Smooth muscle cell (in vitro differentiated cells): ENCODE data around the gene AMOT. TPM values are rescaled to one million over a fixed set of nuclear protein-coding genes. Genes with fewer than 3 reads are reported as not detected.

Source experiments
- DNase-seq: peaks from one replicate; lab custom pipeline; 2025; ENCODE audit not compliant: unreplicated experiment; lab: John Stamatoyannopoulos, UW
- H2AFZ ChIP-seq: fragments of 200-600 bp; sonication (generic); 2 replicates; pipeline ENCODE4 v1.6.0; 2016; ENCODE audit warnings: antibody characterized with exemption, low read depth, mild to moderate bottlenecking
- H3F3A ChIP-seq: fragments of 200-600 bp; sonication (generic); 2 replicates; pipeline ENCODE4 v1.6.0; 2017; ENCODE audit warnings: antibody characterized with exemption, low read depth
- H3K27ac ChIP-seq: fragments of 200-600 bp; sonication (generic); 2 replicates; pipeline ENCODE4 v1.5.1; 2016; ENCODE audit warnings: low read depth, mild to moderate bottlenecking
- H3K27me3 ChIP-seq: fragments of 200-600 bp; sonication (generic); 2 replicates; pipeline ENCODE4 v1.6.1; 2016; ENCODE audit warnings: low read depth, mild to moderate bottlenecking
- H3K36me3 ChIP-seq: fragments of 200-600 bp; sonication (generic); 2 replicates; pipeline ENCODE4 v1.5.1; 2016; ENCODE audit warnings: low read depth
- H3K4me1 ChIP-seq: fragments of 200-600 bp; sonication (generic); 2 replicates; pipeline ENCODE4 v1.5.1; 2016; ENCODE audit warnings: low read depth
- H3K4me2 ChIP-seq: fragments of 200-600 bp; sonication (generic); 2 replicates; pipeline ENCODE4 v1.6.0; 2016; ENCODE audit warnings: mild to moderate bottlenecking
- H3K4me3 ChIP-seq: fragments of 200-600 bp; sonication (generic); 2 replicates; pipeline ENCODE4 v1.5.1; 2016; ENCODE audit warnings: mild to moderate bottlenecking
- H3K79me2 ChIP-seq: fragments of 200-600 bp; sonication (generic); 2 replicates; pipeline ENCODE4 v1.6.0; 2016; ENCODE audit warnings: low read depth, mild to moderate bottlenecking
- H3K9ac ChIP-seq: fragments of 200-600 bp; sonication (generic); 2 replicates; pipeline ENCODE4 v1.6.0; 2016; ENCODE audit warnings: low read depth
- H3K9me3 ChIP-seq: fragments of 200-600 bp; sonication (generic); replicated peaks from 2 replicates; pipeline ENCODE4 v1.5.1; 2016; ENCODE audit warnings: low read depth
- H4K20me1 ChIP-seq: fragments of 200-600 bp; sonication (generic); 2 replicates; pipeline ENCODE4 v1.6.0; 2016; ENCODE audit warnings: low read depth
- WGBS: methylation state at CpG from one replicate; pipeline ENCODE4 v1.1.7; 2016; ENCODE audit warnings: low lambda C conversion rate; 5-methylcytosine and 5-hydroxymethylcytosine counted together
- polyA plus RNA-seq: library from polyadenylated mRNA; unstranded; fragments of >200 nt; fragmentation: Nextera tagmentation; extraction: Ambion mirVana; gene quantifications from 2 replicates; pipeline ENCODE4 v1.2.1, GENCODE V29; 2016
- small RNA-seq: library from RNA; depleted of rRNA; stranded (forward); fragments of <200 nt; gene quantifications from one replicate; pipeline ENCODE3, GENCODE V24; 2014
- total RNA-seq: library from RNA; depleted of rRNA; stranded (reverse); fragments of >200 nt; gene quantifications from 2 replicates; pipeline ENCODE4 v1.2.3, GENCODE V29; 2014
- TF ChIP-seq, protein P1 (sequence below): fragments of 200-600 bp; sonication (generic); IDR thresholded peaks from 2 replicates; pipeline ENCODE4 v1.5.1; 2017; ENCODE audit warnings: borderline replicate concordance, mild to moderate bottlenecking, antibody characterized with exemption; ENCODE audit not compliant: insufficient read depth, poor library complexity, severe bottlenecking

Gene AMOT
- total and polyA plus RNA-seq, 2 experiments from 2014 or later = 10.0 to 66.6 TPM

DNA sequence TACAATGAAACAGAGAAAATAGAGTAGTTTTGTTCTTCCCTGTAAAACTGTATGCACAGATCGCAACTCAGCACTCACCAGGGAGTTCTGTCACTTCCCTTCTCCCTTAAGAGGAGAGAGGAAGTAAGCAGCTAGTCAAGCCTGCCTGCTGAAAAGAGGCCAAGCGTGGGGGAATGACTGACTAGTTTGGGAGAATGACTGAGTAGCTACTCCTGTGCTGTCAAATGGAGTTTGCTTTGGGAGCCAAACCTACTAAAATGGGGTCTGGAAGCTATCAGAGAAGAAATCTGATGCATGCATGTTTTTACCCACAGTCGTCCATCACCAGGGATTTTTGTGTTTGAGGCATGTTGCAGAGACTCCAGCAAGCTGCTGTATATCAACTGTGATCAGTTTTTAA lies 106.3 kb downstream of the AMOT start:
- peak overlapping the region; percentile 76 for H3K4me2 ChIP-seq
- 26% methylated on average over 3 of the region's 3 CpGs for WGBS
- H3K36me3 ChIP-seq = no peaks in the 10 kb centered on the region
- TF ChIP-seq, protein P1, sequence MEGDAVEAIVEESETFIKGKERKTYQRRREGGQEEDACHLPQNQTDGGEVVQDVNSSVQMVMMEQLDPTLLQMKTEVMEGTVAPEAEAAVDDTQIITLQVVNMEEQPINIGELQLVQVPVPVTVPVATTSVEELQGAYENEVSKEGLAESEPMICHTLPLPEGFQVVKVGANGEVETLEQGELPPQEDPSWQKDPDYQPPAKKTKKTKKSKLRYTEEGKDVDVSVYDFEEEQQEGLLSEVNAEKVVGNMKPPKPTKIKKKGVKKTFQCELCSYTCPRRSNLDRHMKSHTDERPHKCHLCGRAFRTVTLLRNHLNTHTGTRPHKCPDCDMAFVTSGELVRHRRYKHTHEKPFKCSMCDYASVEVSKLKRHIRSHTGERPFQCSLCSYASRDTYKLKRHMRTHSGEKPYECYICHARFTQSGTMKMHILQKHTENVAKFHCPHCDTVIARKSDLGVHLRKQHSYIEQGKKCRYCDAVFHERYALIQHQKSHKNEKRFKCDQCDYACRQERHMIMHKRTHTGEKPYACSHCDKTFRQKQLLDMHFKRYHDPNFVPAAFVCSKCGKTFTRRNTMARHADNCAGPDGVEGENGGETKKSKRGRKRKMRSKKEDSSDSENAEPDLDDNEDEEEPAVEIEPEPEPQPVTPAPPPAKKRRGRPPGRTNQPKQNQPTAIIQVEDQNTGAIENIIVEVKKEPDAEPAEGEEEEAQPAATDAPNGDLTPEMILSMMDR = no peak
- H3K4me1 ChIP-seq = peaks cover 4% of the 10 kb centered on the region
- H3K9ac ChIP-seq = no peak overlapping the region
- H3K27me3 ChIP-seq = no peaks in the 10 kb centered on the region
- H4K20me1 ChIP-seq = no peaks in the 10 kb centered on the region
- DNase-seq = no peak
- H3K9me3 ChIP-seq = no peaks in the 10 kb centered on the region
- no peak overlapping the region for H3K4me3 ChIP-seq
- no peaks in the 10 kb centered on the region for H3K79me2 ChIP-seq
- H3K27ac ChIP-seq = no peak overlapping the region
- H2AFZ ChIP-seq = peak overlapping the region; percentile 97
- no peaks in the 10 kb centered on the region for H3F3A ChIP-seq

DNA sequence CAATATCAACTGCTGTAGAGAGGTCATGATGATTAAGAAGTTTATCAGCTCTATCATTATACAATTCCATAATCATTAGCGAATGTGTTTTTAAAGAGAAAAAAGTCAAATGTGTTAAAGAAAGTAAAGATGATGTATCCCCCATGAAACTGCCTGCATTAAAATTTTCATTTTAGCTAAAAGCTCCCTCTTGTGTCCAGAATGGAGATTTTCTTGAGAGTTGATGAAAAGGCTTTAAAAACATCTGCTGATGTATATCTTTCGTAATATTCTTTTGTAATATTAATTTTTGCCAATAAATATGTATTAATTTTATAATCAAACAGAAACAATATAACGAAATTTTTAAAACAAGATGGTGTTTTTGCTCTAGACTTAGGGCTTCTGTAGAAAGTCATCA lies 108.8 kb downstream of the AMOT start:
- 68% methylated on average over 3 of the region's 3 CpGs for WGBS
- Histone ChIP-seq H3K27ac (no peak overlapping the region), H3K4me3 (no peak overlapping the region), H3F3A (no peaks in the 10 kb centered on the region), H3K4me1 (peaks cover 4% of the 10 kb centered on the region), H2AFZ (no peak overlapping the region), H3K79me2 (no peaks in the 10 kb centered on the region), H3K27me3 (no peaks in the 10 kb centered on the region), H3K36me3 (no peaks in the 10 kb centered on the region), H3K9me3 (no peaks in the 10 kb centered on the region), H3K9ac (no peak overlapping the region), H4K20me1 (no peaks in the 10 kb centered on the region), H3K4me2 (no peak overlapping the region)
- TF ChIP-seq, protein P1 = peak; percentile 45
- no peak for DNase-seq

Small RNA genes within 50 kb of the gene (small RNA-seq; reads per million reads assigned to genes)
- not detected for gene RN7SL266P

Other genes starting within 250 kb of the AMOT start
- gene LHFPL1, start 160.9 kb downstream of the AMOT start, total RNA-seq = 0.99 and 2.4 TPM in 2 replicates
- 0.30 and 0.58 TPM in 2 replicates for gene LHFPL1, start 160.9 kb downstream of the AMOT start, polyA plus RNA-seq